IPS-18a (cell line): ENCODE results near the gene HOXB8.

Experiments
- H3K27ac ChIP-seq: one replicate; pipeline ENCODE4 v1.5.1; 2013; ENCODE audit warnings: low read length
- H3K27me3 ChIP-seq: one replicate; pipeline ENCODE4 v1.6.1; 2013; ENCODE audit warnings: mild to moderate bottlenecking, low read length; ENCODE audit not compliant: control insufficient read depth, insufficient read depth
- H3K36me3 ChIP-seq: one replicate; pipeline ENCODE4 v1.6.1; 2013; ENCODE audit warnings: low read depth, low read length; ENCODE audit not compliant: control insufficient read depth
- H3K4me1 ChIP-seq: one replicate; pipeline ENCODE4 v1.6.1; 2013; ENCODE audit warnings: low read depth, low read length; ENCODE audit not compliant: control insufficient read depth
- H3K4me3 ChIP-seq: one replicate; pipeline ENCODE4 v1.5.1; 2013; ENCODE audit warnings: low read length
- H3K9ac ChIP-seq: one replicate; pipeline ENCODE4 v1.6.1; 2013; ENCODE audit warnings: mild to moderate bottlenecking, low read length, moderate library complexity
- H3K9me3 ChIP-seq: one replicate; pipeline ENCODE4 v1.6.1; 2013; ENCODE audit warnings: low read depth, low read length; ENCODE audit not compliant: control insufficient read depth

Gene HOXB8

GRCh38 chr17:48627118-48627597 is 12.1 kb upstream of the HOXB8 start:
- no peak overlapping the region for H3K9ac ChIP-seq
- peaks cover 100% of the 10 kb centered on the region for H3K27me3 ChIP-seq
- H3K27ac ChIP-seq, result no peak overlapping the region
- H3K9me3 ChIP-seq, result no peaks in the 10 kb centered on the region
- H3K4me1 ChIP-seq, result no peaks in the 10 kb centered on the region
- H3K4me3 ChIP-seq, result no peak overlapping the region
- H3K36me3 ChIP-seq, result no peaks in the 10 kb centered on the region

DNA sequence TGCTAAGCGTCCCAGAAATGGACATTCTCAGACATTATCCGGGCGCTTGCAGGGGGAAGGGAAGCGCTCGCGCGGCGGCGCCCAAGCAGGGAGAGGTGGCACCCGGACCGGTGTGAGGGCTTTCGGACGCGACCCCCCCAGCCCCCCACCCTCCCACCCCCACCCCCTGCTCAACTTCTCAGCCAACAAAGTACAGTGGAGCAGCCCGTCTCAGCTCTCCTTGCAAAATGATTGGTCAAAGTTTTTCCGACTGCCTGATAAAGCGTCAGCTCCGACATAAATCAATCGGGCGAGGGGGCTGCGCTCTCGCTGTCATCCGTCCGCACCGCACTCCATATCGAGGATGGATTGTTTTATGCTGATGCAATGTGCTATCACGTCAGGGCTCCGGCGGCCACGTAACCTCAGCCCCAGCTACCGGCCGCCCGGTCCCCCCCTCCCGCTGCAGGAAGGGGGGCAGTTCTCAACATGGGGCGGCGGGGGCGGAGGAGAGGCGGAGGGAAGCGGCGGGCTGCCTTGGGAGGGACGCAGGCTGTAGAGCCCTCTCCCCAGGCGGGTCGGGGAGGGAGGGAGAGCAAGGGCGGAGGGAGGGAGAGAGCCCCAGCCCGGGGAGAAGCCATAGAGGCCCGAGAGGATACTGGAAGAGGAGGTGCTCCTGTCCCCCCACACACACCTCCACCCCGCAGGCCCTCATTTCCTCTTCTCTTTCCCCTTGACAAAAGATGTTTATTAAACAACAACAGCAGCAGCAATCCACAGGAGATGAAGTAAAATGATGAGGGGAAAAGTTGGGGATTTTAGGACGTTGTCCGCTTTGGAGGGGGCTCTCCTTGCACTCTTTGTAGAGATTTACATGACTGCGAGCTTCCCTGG is 11.4 kb upstream of the HOXB8 start, which contains the start of gene HOXB9:
Gene HOXB9 (minus strand): TSS at position 114 of the 873 bp plus-strand sequence. CDS start 89 bp downstream, at position 25.
- Histone ChIP-seq H3K4me3 (peak within 1 kb of the TSS; percentile 16), H3K4me1 (no peaks in the 10 kb centered on the region), H3K27ac (no peak within 1 kb of the TSS), H3K27me3 (peaks cover 100% of the 10 kb centered on the region), H3K9me3 (no peaks in the 10 kb centered on the region), H3K36me3 (no peaks in the 10 kb centered on the region), H3K9ac (no peak within 1 kb of the TSS)

DNA sequence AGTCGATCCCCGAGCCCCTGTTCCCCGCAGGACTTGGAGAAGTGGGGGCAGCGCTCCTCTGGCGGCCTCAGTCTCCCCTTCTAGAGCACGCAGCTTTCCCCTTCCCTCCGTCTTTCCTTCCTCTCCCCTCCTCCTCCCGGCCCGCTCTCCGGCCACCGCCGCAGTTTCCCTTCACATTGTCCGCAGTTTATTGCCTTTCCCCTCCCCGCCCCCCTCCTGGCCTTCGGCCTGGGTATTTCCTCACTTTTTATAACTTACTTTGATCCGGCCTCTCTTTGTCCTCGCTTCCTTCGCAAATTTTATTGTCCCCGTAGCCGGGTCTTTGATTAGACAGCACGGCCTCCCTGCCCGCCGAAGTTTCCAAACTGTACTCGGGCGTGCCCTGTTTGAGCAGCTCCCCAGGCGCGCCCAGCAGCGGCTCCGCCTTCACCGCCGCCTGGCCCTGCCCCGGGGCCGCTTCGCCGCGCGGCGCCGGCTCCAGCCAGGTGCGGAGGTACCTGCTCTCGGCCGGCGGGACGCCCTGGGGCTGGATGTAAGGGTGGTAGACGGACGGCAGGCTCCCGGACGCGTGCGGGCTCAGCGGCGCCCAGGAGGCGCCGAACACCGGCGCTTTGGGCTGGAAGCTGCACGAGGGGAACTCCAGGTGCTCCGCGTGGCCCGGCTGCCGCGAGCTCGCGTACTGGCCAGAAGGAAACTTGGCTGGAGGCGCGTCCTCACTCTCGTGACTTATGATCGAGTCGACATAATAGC is 10.6 kb upstream of the HOXB8 start:
- Histone ChIP-seq H3K27ac (no peak overlapping the region), H3K9ac (no peak overlapping the region), H3K4me1 (no peaks in the 10 kb centered on the region), H3K27me3 (peaks cover 100% of the 10 kb centered on the region), H3K9me3 (no peaks in the 10 kb centered on the region), H3K36me3 (no peaks in the 10 kb centered on the region), H3K4me3 (peak overlapping the region; percentile 16)

DNA sequence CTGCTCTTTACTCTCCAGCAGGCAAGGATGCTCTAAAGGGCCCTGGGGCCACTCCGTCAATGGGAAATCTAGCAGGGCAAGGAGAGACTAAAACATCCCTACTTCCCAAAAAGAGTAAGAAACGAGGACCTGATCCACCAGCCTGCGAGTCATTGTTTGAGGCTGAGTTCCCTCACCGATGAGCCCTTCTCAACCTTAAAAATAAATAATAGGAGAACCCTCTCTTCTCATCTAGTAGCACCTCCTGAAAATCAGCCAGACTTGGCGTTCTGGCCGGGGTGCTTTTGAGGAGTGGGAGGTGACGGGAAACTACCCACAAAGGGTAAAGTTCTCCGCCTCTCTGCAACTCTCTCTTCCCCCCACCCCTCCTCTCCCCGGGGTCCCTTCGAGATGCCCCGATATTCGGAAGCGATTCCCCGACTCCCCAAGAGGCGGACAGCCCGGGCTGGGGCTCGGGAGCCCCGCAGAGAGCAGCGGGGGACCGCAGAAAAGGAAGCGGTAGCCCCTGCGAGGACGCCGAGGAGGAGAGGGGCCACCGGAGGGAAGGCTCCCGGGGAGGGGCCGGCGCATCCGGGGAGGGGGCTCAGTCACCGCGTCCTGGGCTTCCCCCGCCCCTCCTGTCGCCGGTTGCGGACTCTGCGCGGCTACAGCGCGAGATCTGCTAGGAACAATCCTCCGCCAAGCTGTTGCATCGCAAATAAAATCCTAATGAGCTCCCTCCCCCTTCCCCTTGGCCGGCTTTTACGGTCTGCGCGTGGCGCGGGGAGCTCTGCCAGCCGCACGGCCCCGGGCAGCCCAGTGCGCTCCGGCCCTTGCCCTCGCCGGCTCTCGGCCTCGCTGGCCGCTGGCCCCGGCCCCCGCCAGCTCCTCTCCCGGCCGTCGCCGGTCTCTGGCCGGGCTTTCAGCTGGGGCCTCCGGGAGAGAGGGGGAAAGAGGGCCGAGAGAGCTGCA is 9.7 kb upstream of the HOXB8 start:
- Histone ChIP-seq H3K4me3 (peak overlapping the region; percentile 16), H3K9me3 (no peaks in the 10 kb centered on the region), H3K4me1 (no peaks in the 10 kb centered on the region), H3K27ac (no peak overlapping the region), H3K27me3 (peaks cover 100% of the 10 kb centered on the region), H3K36me3 (no peaks in the 10 kb centered on the region), H3K9ac (no peak overlapping the region)

- Histone ChIP-seq H3K9me3 (no peaks in the 10 kb centered on the region), H3K27me3 (peaks cover 100% of the 10 kb centered on the region), H3K4me1 (no peaks in the 10 kb centered on the region), H3K9ac (no peak overlapping the region), H3K4me3 (no peak overlapping the region), H3K27ac (no peak overlapping the region), H3K36me3 (no peaks in the 10 kb centered on the region)
Observed at GRCh38 chr17:48624118-48624517, 9.0 kb upstream of the HOXB8 start.

DNA sequence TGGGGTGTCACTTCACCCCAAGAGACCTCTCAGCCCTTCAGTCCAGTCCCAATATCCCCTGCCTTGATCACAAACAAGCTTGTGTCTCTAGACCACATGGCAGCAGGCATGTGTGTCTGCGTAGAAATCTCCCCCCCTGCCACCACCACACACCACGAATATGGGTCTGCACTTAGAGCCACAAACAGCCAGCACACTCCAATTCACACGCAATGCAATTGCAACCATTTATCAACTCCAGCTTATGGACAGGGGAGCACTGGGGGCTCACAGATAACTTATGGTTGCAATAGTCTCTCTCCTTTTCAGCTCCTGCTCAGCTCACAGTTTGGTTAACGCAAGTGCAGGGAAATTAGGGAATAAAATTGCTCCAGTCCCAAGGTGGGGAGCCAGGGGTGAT is 8.5 kb upstream of the HOXB8 start:
- no peaks in the 10 kb centered on the region for H3K4me1 ChIP-seq
- no peak overlapping the region for H3K27ac ChIP-seq
- H3K9me3 ChIP-seq, result no peaks in the 10 kb centered on the region
- no peak overlapping the region for H3K4me3 ChIP-seq
- peaks cover 100% of the 10 kb centered on the region for H3K27me3 ChIP-seq
- H3K36me3 ChIP-seq, result no peaks in the 10 kb centered on the region
- H3K9ac ChIP-seq, result no peak overlapping the region

- H3K9ac ChIP-seq, result no peak overlapping the region
- H3K4me1 ChIP-seq, result no peaks in the 10 kb centered on the region
- H3K27me3 ChIP-seq, result peaks cover 100% of the 10 kb centered on the region
- no peaks in the 10 kb centered on the region for H3K9me3 ChIP-seq
- H3K36me3 ChIP-seq, result no peaks in the 10 kb centered on the region
- H3K27ac ChIP-seq, result no peak overlapping the region
- H3K4me3 ChIP-seq, result no peak overlapping the region
Observed at GRCh38 chr17:48622857-48623256, 7.8 kb upstream of the HOXB8 start.

- Histone ChIP-seq H3K4me1 (no peaks in the 10 kb centered on the region), H3K9ac (no peak overlapping the region), H3K27ac (no peak overlapping the region), H3K36me3 (no peaks in the 10 kb centered on the region), H3K4me3 (no peak overlapping the region), H3K27me3 (peaks cover 100% of the 10 kb centered on the region), H3K9me3 (no peaks in the 10 kb centered on the region)
Observed at GRCh38 chr17:48621410-48622392, 6.6 kb upstream of the HOXB8 start.

DNA sequence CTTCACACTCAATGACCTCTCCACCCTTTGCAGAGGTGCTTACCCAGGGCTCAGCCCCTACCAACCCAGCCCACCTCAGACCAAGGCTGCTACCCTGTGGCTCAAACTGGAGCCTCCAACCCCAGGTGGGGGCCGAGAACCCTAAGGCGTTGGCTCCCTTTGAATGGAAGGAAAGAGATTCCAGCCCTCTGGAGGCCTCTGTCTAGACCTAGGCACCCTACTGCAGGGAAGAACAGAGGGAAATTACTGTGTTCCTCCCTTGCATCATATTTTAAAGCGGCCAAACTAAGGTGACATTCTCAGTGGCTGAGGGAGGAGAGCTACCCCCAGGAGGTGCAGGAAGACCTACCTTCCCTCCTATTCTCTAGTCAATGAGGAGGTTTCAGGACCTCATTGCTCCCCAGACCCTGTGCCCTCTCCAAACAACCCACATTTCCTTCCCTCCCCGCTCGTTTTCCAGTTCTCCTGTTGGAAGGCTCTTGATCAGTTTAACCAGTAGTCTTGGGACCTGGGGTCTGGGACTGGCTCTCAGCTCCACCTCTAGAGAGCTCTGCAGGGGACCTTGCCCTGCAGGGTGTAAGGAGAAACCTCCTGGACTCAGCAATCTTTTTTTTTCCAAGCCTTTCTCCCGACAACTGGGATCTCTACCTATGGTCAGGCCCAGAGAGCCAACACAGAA is 5.5 kb upstream of the HOXB8 start:
- no peak overlapping the region for H3K4me3 ChIP-seq
- H3K9ac ChIP-seq, result no peak overlapping the region
- no peaks in the 10 kb centered on the region for H3K9me3 ChIP-seq
- no peaks in the 10 kb centered on the region for H3K4me1 ChIP-seq
- H3K27me3 ChIP-seq, result peaks cover 100% of the 10 kb centered on the region
- no peak overlapping the region for H3K27ac ChIP-seq
- no peaks in the 10 kb centered on the region for H3K36me3 ChIP-seq
